H9 (cell line): ENCODE results near the gene PTGS1. TPM values are rescaled to one million over a fixed set of nuclear protein-coding genes. Genes with fewer than 3 reads are reported as not detected.

ENCODE experiments used
- DNase-seq: peaks from one replicate; pipeline ENCODE4 v3.0.0-alpha.2; 2017
- H2AFZ ChIP-seq: one replicate; pipeline ENCODE4 v1.6.1; 2013; ENCODE audit warnings: mild to moderate bottlenecking, low read length, control low read depth, moderate library complexity
- H2AK5ac ChIP-seq: 2 replicates; pipeline ENCODE4 v1.6.1; 2013; ENCODE audit warnings: low read length, control low read depth, mixed read lengths; ENCODE audit not compliant: insufficient read length
- H2BK120ac ChIP-seq: one replicate; pipeline ENCODE4 v1.6.1; 2013; ENCODE audit warnings: low read depth, mild to moderate bottlenecking, low read length, control low read depth, inconsistent platforms; ENCODE audit not compliant: poor library complexity, severe bottlenecking
- H2BK12ac ChIP-seq: 2 replicates; pipeline ENCODE4 v1.6.1; 2013; ENCODE audit warnings: low read length, control low read depth, mixed read lengths, low read depth; ENCODE audit not compliant: insufficient read length
- H2BK15ac ChIP-seq: 2 replicates; pipeline ENCODE4 v1.6.1; 2013; ENCODE audit warnings: low read depth, low read length, control low read depth
- H2BK20ac ChIP-seq: one replicate; pipeline ENCODE4 v1.6.1; 2013; ENCODE audit warnings: low read depth, mild to moderate bottlenecking, low read length, control low read depth, inconsistent platforms; ENCODE audit not compliant: poor library complexity, severe bottlenecking
- H2BK5ac ChIP-seq: 2 replicates; pipeline ENCODE4 v1.6.1; 2013; ENCODE audit warnings: low read length, control low read depth, mixed read lengths; ENCODE audit not compliant: insufficient read length
- H3K14ac ChIP-seq: 2 replicates; pipeline ENCODE4 v1.6.1; 2013; ENCODE audit warnings: low read length, control low read depth; ENCODE audit not compliant: insufficient read depth
- H3K18ac ChIP-seq: 2 replicates; pipeline ENCODE4 v1.6.1; 2013; ENCODE audit warnings: low read depth, mild to moderate bottlenecking, mixed read lengths, low read length, control low read depth; ENCODE audit not compliant: insufficient read length
- H3K23ac ChIP-seq: 2 replicates; pipeline ENCODE4 v1.6.1; 2013; ENCODE audit warnings: low read length, control low read depth, mixed read lengths, low read depth; ENCODE audit not compliant: insufficient read length
- H3K23me2 ChIP-seq: 2 replicates; pipeline ENCODE4 v1.6.1; 2013; ENCODE audit warnings: low read depth, mild to moderate bottlenecking, mixed read lengths, low read length, control low read depth; ENCODE audit not compliant: insufficient read length, poor library complexity, severe bottlenecking
- H3K27ac ChIP-seq: 2 replicates; pipeline ENCODE4 v1.5.1; 2013; ENCODE audit warnings: low read length, control low read depth, mixed read lengths, low read depth; ENCODE audit not compliant: insufficient read length
- H3K27me3 ChIP-seq: 2 replicates; pipeline ENCODE4 v1.6.1; 2013; ENCODE audit warnings: low read length, control low read depth, inconsistent platforms; ENCODE audit not compliant: insufficient read depth
- H3K4ac ChIP-seq: 2 replicates; pipeline ENCODE4 v1.6.1; 2013; ENCODE audit warnings: low read depth, mild to moderate bottlenecking, control low read depth, inconsistent platforms, low read length, moderate library complexity
- H3K4me1 ChIP-seq: 2 replicates; pipeline ENCODE4 v1.6.1; 2013; ENCODE audit warnings: low read length, control low read depth, inconsistent platforms; ENCODE audit not compliant: insufficient read depth
- H3K4me2 ChIP-seq: 2 replicates; pipeline ENCODE4 v1.6.1; 2013; ENCODE audit warnings: low read length, control low read depth, mixed read lengths; ENCODE audit not compliant: insufficient read length, insufficient read depth
- H3K56ac ChIP-seq: 2 replicates; pipeline ENCODE4 v1.6.1; 2013; ENCODE audit warnings: low read depth, mild to moderate bottlenecking, mixed read lengths, low read length, control low read depth; ENCODE audit not compliant: insufficient read length
- H3K79me1 ChIP-seq: 2 replicates; pipeline ENCODE4 v1.6.1; 2013; ENCODE audit warnings: low read depth, mild to moderate bottlenecking, moderate library complexity, low read length, control low read depth, inconsistent platforms; ENCODE audit not compliant: insufficient read depth, poor library complexity, severe bottlenecking
- H3K79me2 ChIP-seq: 2 replicates; pipeline ENCODE4 v1.6.1; 2013; ENCODE audit warnings: low read length, control low read depth, inconsistent platforms; ENCODE audit not compliant: insufficient read depth
- H3K9ac ChIP-seq: 2 replicates; pipeline ENCODE4 v1.6.1; 2013; ENCODE audit warnings: low read length, control low read depth, mixed read lengths; ENCODE audit not compliant: insufficient read length; ENCODE audit errors: extremely low read depth
- H3K9me3 ChIP-seq: one replicate; pipeline ENCODE4 v1.6.1; 2013; ENCODE audit warnings: low read depth, low read length, inconsistent platforms; ENCODE audit not compliant: control insufficient read depth
- H3T11ph ChIP-seq: one replicate; pipeline ENCODE4 v1.6.1; 2013; ENCODE audit warnings: mild to moderate bottlenecking, low read length, control low read depth, inconsistent platforms
- H4K20me1 ChIP-seq: one replicate; pipeline ENCODE4 v1.6.1; 2013; ENCODE audit not compliant: control insufficient read depth, insufficient read length, insufficient read depth
- H4K5ac ChIP-seq: 2 replicates; pipeline ENCODE4 v1.6.1; 2013; ENCODE audit warnings: low read depth, mild to moderate bottlenecking, mixed read lengths, low read length, control low read depth; ENCODE audit not compliant: insufficient read length
- H4K8ac ChIP-seq: replicated peaks from 2 replicates; pipeline ENCODE4 v1.6.1; 2013; ENCODE audit warnings: low read length, control low read depth, mixed read lengths, low read depth; ENCODE audit not compliant: insufficient read length
- H4K91ac ChIP-seq: 2 replicates; pipeline ENCODE4 v1.6.1; 2013; ENCODE audit warnings: low read depth, mild to moderate bottlenecking, moderate library complexity, mixed read lengths, low read length, control low read depth; ENCODE audit not compliant: insufficient read length
- H3K27ac Mint-ChIP-seq, 3 experiments: 2 replicates in 2 of 3; 3 replicates in 1 of 3; pipeline ENCODE4 v1.8.0; 2020 to 2021; ENCODE audit warnings: mixed read lengths in 3 of 3, mild to moderate bottlenecking in 1 of 3, moderate library complexity in 1 of 3
- H3K27me3 Mint-ChIP-seq: 2 replicates; pipeline ENCODE4 v1.8.0; 2021; ENCODE audit warnings: low read depth, mild to moderate bottlenecking, moderate library complexity, mixed read lengths
- H3K36me3 Mint-ChIP-seq, 3 experiments: 2 replicates in 2 of 3; 3 replicates in 1 of 3; pipeline ENCODE4 v1.8.0; 2020 to 2021; ENCODE audit warnings: low read depth in 3 of 3, mixed read lengths in 3 of 3; ENCODE audit not compliant: insufficient read depth in 1 of 3
- H3K4me1 Mint-ChIP-seq, 2 experiments: 2 replicates each; pipeline ENCODE4 v1.8.0; 2020; ENCODE audit warnings: mixed read lengths in 2 of 2
- H3K4me3 Mint-ChIP-seq, 2 experiments: 2 replicates in 1 of 2; 3 replicates in 1 of 2; pipeline ENCODE4 v1.8.0; 2020 to 2021; ENCODE audit warnings: mild to moderate bottlenecking in 2 of 2, mixed read lengths in 2 of 2, moderate library complexity in 1 of 2
- H3K9me3 Mint-ChIP-seq, 2 experiments: 2 replicates in 1 of 2; 3 replicates in 1 of 2; pipeline ENCODE4 v1.8.0; 2020; ENCODE audit warnings: mild to moderate bottlenecking in 2 of 2, mixed read lengths in 2 of 2, moderate library complexity in 1 of 2
- CTCF ChIP-seq: fragments of 200-600 bp; sonication (generic); conservative IDR thresholded peaks from 3 replicates; pipeline ENCODE4 v1.8.0; 2021; ENCODE audit warnings: antibody characterized with exemption, mild to moderate bottlenecking
- WGBS: extraction: QIAGEN DNeasy Blood & Tissue Kit; methylation state at CpG from one replicate; pipeline ENCODE4 v1.1.7; 2013; ENCODE audit warnings: missing lambda C conversion rate, low lambda C conversion rate, mixed read lengths; ENCODE audit not compliant: insufficient read length; ENCODE audit errors: extremely low coverage; 5-methylcytosine and 5-hydroxymethylcytosine counted together
- total RNA-seq: library from RNA; stranded (reverse); gene quantifications from 2 replicates; pipeline ENCODE4 v1.2.1, GENCODE V29; 2021

Gene PTGS1
- total RNA-seq, 1 experiment from 2014 or later: 1.3 TPM

- H3K4me2 ChIP-seq: no peak overlapping the region
- H2BK20ac ChIP-seq: no peak overlapping the region
Observed at GRCh38 chr9:122402403-122402871, 31.6 kb downstream of the PTGS1 start.

More at GRCh38 chr9:122402403-122402871, 31.6 kb downstream of the PTGS1 start:
- H2BK15ac ChIP-seq: no peak overlapping the region
- no peak for TF ChIP-seq CTCF
- H3K27ac ChIP-seq: no peak overlapping the region
- Mint-ChIP-seq H3K9me3 (peaks cover 13 to 44% of the 10 kb centered on the region in 2 experiments; a peak in 4 of 5 replicates), H3K4me3 (no peak overlapping the region), H3K27ac (no peak overlapping the region), H3K36me3 (0 out of 7 replicates have a peak, but pooled peaks cover 0 to 4% (median 0%) of the 10 kb centered on the region in 3 experiments), H3K27me3 (peaks cover 37% of the 10 kb centered on the region), H3K4me1 (no peaks in the 10 kb centered on the region)
- no peaks in the 10 kb centered on the region for H3K79me2 ChIP-seq
- no peak overlapping the region for H2BK5ac ChIP-seq
- no peak overlapping the region for H2BK120ac ChIP-seq
- H2BK12ac ChIP-seq: no peak overlapping the region
- no peak overlapping the region for H3K9ac ChIP-seq
- no peak for DNase-seq
- H2AFZ ChIP-seq: no peak overlapping the region
- no peak overlapping the region for H3K14ac ChIP-seq
- WGBS: no CpG with 5 or more reads among the region's 3 CpGs
- no peak overlapping the region for H3K23ac ChIP-seq
- no peak overlapping the region for H3K56ac ChIP-seq
- no peaks in the 10 kb centered on the region for H3K4me1 ChIP-seq
- H4K8ac ChIP-seq: no peak overlapping the region
- no peak overlapping the region for H3T11ph ChIP-seq
- H3K79me1 ChIP-seq: no peaks in the 10 kb centered on the region
- no peaks in the 10 kb centered on the region for H3K23me2 ChIP-seq
- no peak overlapping the region for H4K5ac ChIP-seq
- no peak overlapping the region for H3K18ac ChIP-seq
- H4K91ac ChIP-seq: no peak overlapping the region
- H3K9me3 ChIP-seq: no peaks in the 10 kb centered on the region
- H2AK5ac ChIP-seq: no peak overlapping the region
- no peaks in the 10 kb centered on the region for H3K27me3 ChIP-seq
- H4K20me1 ChIP-seq: no peaks in the 10 kb centered on the region
- no peak overlapping the region for H3K4ac ChIP-seq
